ENCODE results near the gene IL11. TPM values are rescaled to one million over a fixed set of nuclear protein-coding genes. Genes with fewer than 3 reads are reported as not detected.
A peak's percentile ranks its signal among the peaks of the same experiment; 100 is the strongest.
"Not testable (repeated sequence)": the region's sequence is repeated elsewhere in the genome, so short reads cannot be mapped to it uniquely, and the experiment has no call there.

The IL11 gene
- total RNA-seq, 1 donor: 0.36 TPM

DNA sequence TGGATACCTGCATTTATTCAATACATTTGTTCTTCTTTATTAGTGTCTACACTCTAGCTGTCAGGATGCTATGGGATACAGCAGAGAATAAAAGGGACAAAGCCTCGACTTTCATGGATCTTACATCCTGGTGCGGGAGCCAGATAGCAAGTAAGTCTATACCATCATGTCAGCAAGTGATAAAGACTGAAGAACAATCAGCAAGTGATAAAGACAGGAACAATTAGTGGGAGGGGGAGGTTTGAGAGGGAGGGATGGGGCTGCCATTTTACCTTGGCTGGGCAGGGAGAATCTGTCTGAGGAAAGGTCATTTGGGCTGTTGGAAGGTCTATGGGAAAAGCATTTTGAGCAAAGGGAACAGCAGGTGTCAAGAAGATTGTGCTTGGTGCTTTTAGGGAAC lies 39.9 kb upstream of the IL11 start:
- no peak overlapping the region for H3K4me2 ChIP-seq (ENCODE audit: insufficient read depth, low read length)
- DNase-seq (ENCODE audit: insufficient read length, low spot score, missing footprints): peak; percentile 49
- peaks cover 3% of the 10 kb centered on the region for H3K27me3 ChIP-seq (ENCODE audit: insufficient read depth, low read length)
- no peak overlapping the region for H3K4me3 ChIP-seq (ENCODE audit: insufficient read depth, low read length)
- H3K36me3 ChIP-seq (ENCODE audit: insufficient read depth, low read length): peaks cover 13% of the 10 kb centered on the region
- H3K27ac ChIP-seq (ENCODE audit: low read depth, low read length): no peak overlapping the region
- H3K9me3 ChIP-seq (ENCODE audit: low read depth, low read length): no peaks in the 10 kb centered on the region
- TF ChIP-seq CTCF (IDR thresholded peaks at IDR 0.05; ENCODE audit: extremely low read depth, low read depth, low read length): no peak
- H2AFZ ChIP-seq (ENCODE audit: low read length): no peak overlapping the region
- H3K4me1 ChIP-seq (ENCODE audit: insufficient read depth, low read length): peaks cover 22% of the 10 kb centered on the region
- H4K20me1 ChIP-seq (ENCODE audit: insufficient read depth, low read length): peaks cover 15% of the 10 kb centered on the region
- H3K79me2 ChIP-seq (ENCODE audit: insufficient read depth, low read length): peaks cover 23% of the 10 kb centered on the region

GRCh38 chr19:55409179-55409578 lies 38.9 kb upstream of the IL11 start:
- Histone ChIP-seq H3K4me1 (ENCODE audit: insufficient read depth, low read length) (peaks cover 22% of the 10 kb centered on the region), H3K79me2 (ENCODE audit: insufficient read depth, low read length) (peaks cover 31% of the 10 kb centered on the region), H4K20me1 (ENCODE audit: insufficient read depth, low read length) (peaks cover 18% of the 10 kb centered on the region), H3K36me3 (ENCODE audit: insufficient read depth, low read length) (peaks cover 17% of the 10 kb centered on the region)
- not testable (repeated sequence) for H3K4me3 ChIP-seq (ENCODE audit: insufficient read depth, low read length); H3K4me2 ChIP-seq (ENCODE audit: insufficient read depth, low read length); H3K27me3 ChIP-seq (ENCODE audit: insufficient read depth, low read length); H3K9me3 ChIP-seq (ENCODE audit: low read depth, low read length); H2AFZ ChIP-seq (ENCODE audit: low read length); H3K27ac ChIP-seq (ENCODE audit: low read depth, low read length); DNase-seq (ENCODE audit: insufficient read length, low spot score, missing footprints)

- TF ChIP-seq CTCF (IDR thresholded peaks at IDR 0.05; ENCODE audit: extremely low read depth, low read depth, low read length): no peak
- H3K9me3 ChIP-seq (ENCODE audit: low read depth, low read length): no peaks in the 10 kb centered on the region
- H3K4me1 ChIP-seq (ENCODE audit: insufficient read depth, low read length): peaks cover 22% of the 10 kb centered on the region
- peaks cover 3% of the 10 kb centered on the region for H3K27me3 ChIP-seq (ENCODE audit: insufficient read depth, low read length)
- peak overlapping the region; percentile 91 for H2AFZ ChIP-seq (ENCODE audit: low read length)
- no peak for DNase-seq (ENCODE audit: insufficient read length, low spot score, missing footprints)
- H3K36me3 ChIP-seq (ENCODE audit: insufficient read depth, low read length): peaks cover 22% of the 10 kb centered on the region
- H3K27ac ChIP-seq (ENCODE audit: low read depth, low read length): peak overlapping the region; percentile 93
- peak overlapping the region; percentile 81 for H3K4me2 ChIP-seq (ENCODE audit: insufficient read depth, low read length)
- peaks cover 35% of the 10 kb centered on the region for H3K79me2 ChIP-seq (ENCODE audit: insufficient read depth, low read length)
- H4K20me1 ChIP-seq (ENCODE audit: insufficient read depth, low read length): peaks cover 22% of the 10 kb centered on the region
- H3K4me3 ChIP-seq (ENCODE audit: insufficient read depth, low read length): peak overlapping the region; percentile 87
Observed at GRCh38 chr19:55408533-55408872, 38.2 kb upstream of the IL11 start.

DNA sequence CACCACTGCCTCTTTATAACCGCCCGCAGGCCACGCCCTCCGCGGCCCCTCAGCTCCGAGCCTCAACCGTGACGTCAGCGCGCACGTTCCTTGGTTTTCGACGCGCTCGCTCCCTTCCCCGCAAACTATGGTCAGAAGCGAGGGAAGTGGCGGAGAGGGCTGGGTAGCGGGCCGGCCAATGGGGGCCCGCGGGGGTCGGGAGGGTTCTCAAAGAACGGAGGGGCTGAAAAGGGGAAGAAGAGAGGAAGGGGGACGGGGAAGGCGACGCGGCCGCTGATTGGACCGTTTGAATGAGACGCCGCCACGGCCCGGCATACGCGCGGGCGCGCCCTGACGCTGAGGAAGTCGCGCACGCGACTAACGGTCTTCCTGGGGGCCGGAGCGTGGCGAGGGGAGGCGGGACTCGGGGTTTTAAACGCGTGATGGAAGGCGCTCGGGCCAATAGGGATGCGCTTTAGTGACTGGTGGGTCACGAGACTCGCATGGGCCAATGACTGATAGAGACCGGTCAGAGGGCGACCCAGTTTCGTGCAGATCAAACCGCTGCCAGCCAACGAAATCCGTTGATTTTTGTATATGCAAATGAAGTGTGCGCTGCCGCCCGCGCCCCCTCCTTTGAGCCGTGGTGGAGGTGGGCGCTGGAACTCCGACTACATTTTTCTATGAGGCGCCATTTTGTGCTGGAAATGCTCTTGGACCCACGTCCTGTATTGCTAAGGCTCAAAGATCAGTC lies 37.7 kb upstream of the IL11 start:
- Histone ChIP-seq H4K20me1 (ENCODE audit: insufficient read depth, low read length) (peaks cover 24% of the 10 kb centered on the region), H3K27ac (ENCODE audit: low read depth, low read length) (peak overlapping the region; percentile 93), H3K9me3 (ENCODE audit: low read depth, low read length) (no peaks in the 10 kb centered on the region), H3K36me3 (ENCODE audit: insufficient read depth, low read length) (peaks cover 27% of the 10 kb centered on the region), H3K4me1 (ENCODE audit: insufficient read depth, low read length) (peaks cover 22% of the 10 kb centered on the region), H2AFZ (ENCODE audit: low read length) (peak overlapping the region; percentile 91), H3K27me3 (ENCODE audit: insufficient read depth, low read length) (peaks cover 3% of the 10 kb centered on the region), H3K79me2 (ENCODE audit: insufficient read depth, low read length) (peaks cover 36% of the 10 kb centered on the region), H3K4me3 (ENCODE audit: insufficient read depth, low read length) (peak overlapping the region; percentile 87), H3K4me2 (ENCODE audit: insufficient read depth, low read length) (peak overlapping the region; percentile 81)
- TF ChIP-seq CTCF (IDR thresholded peaks at IDR 0.05; ENCODE audit: extremely low read depth, low read depth, low read length): no peak
- DNase-seq (ENCODE audit: insufficient read length, low spot score, missing footprints): peak; percentile 100

DNA sequence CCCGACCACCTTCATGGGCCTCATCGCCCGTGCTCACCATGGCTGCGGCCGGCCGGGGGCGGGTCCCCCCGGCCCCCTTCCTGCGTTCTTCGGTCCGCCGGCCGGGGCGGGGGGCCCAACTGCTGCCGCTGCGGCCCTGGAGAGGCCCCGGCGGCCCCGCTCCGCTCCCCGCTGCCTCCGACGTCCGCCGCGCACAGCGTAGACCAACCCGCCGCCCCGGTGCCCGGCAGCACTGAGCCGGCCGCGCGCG lies 37.2 kb upstream of the IL11 start, which contains the start of gene UBE2S:
TSS of gene UBE2S (minus strand) at position 239 of the 250 bp plus-strand sequence. CDS start at position 40, 199 bp downstream.
- peak within 1 kb of the TSS; percentile 93 for H3K27ac ChIP-seq (ENCODE audit: low read depth, low read length)
- peak within 1 kb of the TSS; percentile 91 for H2AFZ ChIP-seq (ENCODE audit: low read length)
- peaks cover 31% of the 10 kb centered on the region for H3K36me3 ChIP-seq (ENCODE audit: insufficient read depth, low read length)
- H3K79me2 ChIP-seq (ENCODE audit: insufficient read depth, low read length): peaks cover 40% of the 10 kb centered on the region
- DNase-seq (ENCODE audit: insufficient read length, low spot score, missing footprints); H3K9me3 ChIP-seq (ENCODE audit: low read depth, low read length); H3K27me3 ChIP-seq (ENCODE audit: insufficient read depth, low read length): not testable (repeated sequence)
- peak within 1 kb of the TSS; percentile 81 for H3K4me2 ChIP-seq (ENCODE audit: insufficient read depth, low read length)
- peaks cover 29% of the 10 kb centered on the region for H4K20me1 ChIP-seq (ENCODE audit: insufficient read depth, low read length)
- peaks cover 22% of the 10 kb centered on the region for H3K4me1 ChIP-seq (ENCODE audit: insufficient read depth, low read length)
- peak within 1 kb of the TSS; percentile 87 for H3K4me3 ChIP-seq (ENCODE audit: insufficient read depth, low read length)
